ENCODE data around the gene PRIMA1.

PRIMA1 gene

DNA sequence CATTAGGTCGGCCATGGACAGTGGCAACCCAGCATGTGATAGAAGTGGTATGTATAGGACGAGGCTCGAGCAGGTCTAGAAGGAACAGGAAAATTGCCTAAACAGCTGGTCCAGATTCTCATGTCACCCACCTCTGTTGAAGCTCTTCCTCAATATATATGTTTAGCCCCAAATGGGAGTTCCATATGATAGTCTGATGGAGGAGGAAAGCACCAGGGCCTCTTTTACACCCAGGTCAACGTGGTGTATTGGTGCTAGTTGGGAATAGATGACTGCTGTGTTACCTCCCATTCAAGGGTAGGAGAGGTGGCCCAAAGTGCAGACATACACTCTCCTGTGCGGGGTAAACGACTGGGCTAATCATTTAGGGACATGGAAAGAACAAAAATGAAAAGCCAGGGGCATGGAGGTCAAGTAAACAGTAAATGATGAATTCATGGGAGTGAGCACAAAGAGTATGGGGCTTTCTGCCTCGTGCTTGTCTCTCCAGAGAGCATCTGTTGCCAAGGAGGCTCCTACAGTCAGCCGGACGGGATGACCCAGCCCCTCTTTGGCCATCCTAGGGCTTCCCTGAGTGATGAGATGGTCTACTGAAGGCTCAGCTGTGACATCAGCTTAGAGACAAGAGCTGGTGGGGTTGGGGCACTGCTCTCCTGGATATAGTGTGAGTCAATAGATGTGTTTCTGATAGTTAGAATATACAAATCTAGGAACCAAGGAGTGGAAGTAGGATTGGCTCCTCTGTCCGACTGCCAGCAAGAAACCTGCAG, 5.5 kb upstream of the PRIMA1 start:
- no peak for DNase-seq

DNA sequence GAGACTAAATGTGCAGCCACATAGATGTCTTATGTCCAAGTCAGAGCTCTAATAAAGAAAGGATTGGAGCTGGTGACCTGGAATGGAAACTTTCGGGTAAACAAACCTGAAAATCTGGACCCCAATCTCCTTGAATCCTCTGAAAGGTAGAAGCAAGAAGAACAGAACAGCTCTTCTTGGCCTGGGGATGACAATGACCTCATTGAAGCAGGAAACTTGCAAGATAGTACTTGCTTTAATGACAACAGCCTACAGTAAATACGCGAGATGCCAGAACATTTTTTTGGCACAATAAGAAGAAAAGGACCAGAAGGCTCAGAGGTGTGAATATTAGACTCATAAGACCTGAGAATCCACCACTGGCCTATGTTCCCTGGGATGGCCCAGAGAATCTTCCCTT, 4.1 kb upstream of the PRIMA1 start:
- no peak for DNase-seq

DNA sequence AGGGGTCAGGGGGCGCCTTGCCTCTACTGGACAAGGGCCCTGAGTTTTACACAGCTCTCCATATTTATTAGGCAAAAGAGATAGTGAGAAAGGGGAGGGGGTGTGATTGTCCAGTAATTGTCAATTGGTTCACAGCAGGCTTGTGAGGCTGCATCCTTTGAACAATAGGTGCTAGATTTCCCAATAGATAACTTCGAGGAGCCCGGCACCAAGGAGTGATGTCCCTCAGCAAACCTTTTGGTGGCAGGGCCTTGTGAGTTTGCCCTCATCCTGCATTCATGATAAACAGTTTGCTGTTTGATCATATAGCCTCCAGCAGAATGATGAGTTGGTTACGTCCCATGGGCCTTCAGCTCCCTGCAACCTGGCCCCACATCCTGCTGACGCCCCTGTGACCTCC, 2.7 kb upstream of the PRIMA1 start:
- DNase-seq = no peak

DNA sequence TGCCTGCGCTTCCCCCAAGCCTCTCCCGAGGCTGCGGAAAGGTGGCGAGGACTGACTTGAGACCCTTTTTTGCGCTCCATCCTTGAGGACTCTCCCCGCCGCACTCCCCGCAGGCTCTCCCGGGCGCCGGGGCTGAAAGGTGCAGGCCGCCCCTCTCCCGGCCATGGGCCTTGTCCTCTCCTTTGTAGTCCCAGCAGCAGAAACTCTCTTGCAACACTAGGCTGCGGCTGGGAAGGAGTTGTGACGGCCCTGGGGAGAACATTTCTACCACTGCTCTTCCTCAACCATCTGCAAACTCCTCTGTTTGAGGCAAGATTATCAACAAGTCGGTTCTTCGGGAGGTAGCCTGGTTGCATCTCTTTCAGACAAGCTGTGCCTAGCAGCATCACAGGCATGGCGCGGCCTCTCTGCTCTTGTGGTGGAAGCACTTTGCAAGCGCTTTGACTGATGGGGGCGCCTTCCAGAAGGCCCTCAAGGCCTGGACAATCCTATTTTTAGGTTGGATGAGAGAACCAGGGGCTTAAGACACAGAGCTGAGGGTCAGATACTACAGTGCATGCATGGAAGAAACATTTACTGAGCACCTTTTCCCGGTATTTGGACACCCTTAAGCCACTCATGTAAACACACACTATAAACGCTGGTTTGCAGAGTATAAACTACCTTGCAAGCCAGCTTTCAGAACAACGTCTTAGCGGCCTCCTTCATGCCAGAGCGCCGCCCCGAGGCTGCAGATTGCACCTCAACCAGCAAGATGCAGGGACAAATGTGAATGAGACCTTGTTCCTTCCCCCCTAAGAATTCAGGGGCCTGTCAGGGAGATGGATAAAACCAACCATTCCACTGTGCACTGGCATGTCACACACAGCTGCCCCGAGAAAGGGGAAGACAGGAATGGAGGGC, 1.2 kb upstream of the PRIMA1 start:
- no peak for DNase-seq

DNA sequence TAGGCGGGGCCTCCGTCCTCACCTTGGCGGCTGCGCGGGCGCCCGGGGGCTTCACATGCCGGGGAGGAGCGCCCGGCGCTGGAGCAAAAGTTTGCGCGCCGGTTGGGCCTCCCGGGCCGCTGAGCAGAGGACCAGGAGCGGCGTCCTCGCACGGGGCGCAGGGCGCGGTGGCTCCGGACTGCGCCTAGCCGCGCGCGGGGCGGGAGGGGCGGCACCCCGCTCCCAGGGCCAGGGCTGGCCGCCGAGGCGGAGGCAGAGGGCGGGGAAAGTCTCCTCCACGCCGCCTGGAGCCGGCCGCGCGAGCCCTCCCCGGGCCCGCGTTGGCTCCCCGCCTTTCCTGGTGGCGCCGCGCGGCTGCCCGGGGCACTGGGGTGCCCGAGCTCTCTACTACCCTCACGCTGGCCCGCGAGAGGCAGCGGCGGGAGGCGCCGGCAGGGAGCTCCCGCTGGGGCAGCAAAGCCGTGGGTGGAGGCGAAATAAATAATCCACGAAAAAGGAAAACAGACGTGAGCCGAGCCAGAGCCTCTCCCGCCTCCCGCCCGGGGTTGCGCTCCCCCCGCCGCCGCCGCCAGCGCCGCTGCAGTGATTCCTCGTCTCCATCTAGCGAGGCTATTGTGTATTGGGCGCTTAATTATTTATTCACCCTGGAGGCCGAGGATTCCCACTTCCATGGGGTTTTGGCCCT, 400 bp upstream of the PRIMA1 start:
- no peak for DNase-seq

DNA sequence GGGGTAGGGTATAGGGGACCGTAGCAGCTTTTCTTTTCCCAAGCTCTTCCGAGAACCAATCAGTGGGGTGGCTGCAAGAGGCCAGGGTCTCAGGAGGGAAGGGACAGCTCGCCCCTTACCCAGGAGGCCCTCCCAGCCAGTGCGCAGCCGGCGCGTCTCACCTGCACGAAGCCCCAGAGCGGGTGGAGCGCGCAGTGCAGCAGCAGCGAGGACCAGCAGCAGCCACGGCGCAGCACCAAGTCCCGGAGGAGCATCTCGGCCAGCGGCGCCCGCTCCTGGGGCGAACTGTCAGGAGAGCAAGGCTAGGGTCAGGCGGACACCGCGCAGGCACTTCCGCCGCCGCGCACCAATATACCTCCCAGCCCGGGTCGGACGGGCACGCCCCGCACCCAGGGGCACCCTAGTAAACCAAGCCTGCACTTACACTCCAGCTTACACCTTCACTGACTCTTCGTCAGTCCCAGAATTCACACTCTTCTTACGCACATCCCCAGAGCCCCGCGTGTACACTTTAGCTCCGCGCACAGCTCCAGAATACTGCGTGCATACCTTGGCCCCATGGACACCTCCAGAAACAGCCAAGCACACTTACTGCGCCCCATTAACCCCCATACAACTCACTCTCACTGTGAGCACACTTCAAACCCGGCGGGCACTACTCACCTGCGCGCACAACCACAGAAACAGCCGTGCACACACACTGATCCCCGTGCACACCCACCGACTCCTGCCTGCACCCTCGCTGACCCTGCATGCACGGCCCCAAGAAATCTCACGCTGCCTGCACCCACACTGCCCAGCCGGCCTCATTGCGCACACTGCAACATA, 606 bp downstream of the PRIMA1 start:
- DNase-seq = no peak

DNA sequence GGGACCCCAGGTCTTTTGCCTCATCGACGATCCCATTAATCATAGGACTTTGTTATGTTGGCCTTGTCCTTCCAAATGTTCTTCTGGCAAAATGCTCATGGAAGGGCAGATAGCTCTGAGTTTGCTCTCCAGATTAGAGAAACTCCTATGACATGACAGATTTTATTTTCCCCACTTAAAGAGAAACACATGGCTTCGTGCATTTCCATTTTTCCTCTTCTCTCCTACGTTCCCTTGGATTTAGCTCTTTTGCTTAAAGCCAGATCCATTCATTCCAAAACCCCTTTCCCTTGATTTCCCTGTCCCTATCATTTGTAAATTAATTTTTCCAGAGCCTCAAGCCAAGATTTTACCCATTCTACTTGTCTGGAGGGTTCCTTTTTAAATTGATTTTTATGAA, 2.9 kb downstream of the PRIMA1 start:
- DNase-seq = no peak

DNA sequence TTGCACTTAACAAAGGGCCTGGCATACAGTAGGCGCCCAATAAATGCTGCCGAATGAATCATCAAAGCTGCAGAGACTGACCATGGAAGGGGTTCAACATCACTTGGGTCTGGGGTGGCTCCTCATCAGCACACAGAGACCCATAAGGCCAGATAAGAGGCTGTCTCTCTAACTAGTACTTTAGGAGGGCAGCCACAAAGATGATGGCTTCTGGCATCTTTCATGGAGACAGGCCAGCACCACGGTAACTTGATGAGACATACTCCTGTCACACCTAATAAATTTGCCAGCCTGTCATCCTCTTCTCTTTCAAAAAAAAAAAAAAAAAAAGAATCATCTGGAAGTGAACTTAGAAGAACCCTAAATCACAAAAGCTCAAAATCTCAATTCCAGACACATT, 3.4 kb downstream of the PRIMA1 start:
- DNase-seq = no peak

DNA sequence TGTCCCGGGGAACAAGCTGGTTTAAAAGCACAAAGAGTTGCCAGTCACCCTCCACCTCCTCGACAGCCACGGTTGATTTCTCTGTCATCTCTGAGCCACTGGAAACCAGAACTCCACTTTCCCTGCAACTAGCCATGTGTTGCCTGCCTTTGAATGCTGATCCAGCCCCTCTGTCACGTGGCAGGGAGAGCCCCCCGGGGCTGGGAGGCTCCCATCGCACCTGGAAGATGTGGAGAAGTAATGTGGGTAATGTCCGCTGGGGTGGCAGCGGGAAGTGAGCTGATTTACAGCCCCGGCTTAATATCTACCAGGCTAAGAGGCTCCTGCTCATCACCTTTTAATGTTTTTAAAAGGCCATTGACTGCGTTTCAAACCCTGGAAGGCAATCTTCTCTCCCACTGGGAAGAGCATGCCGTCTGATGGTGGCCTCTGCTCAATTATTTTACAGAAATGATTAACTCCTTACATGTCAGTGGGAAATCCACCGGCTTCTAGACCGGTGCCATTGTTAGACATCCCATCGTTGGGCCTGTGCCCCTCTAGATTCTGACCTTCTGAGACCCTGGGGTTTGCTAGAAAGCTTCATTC, 7.4 kb downstream of the PRIMA1 start:
- DNase-seq = no peak

DNA sequence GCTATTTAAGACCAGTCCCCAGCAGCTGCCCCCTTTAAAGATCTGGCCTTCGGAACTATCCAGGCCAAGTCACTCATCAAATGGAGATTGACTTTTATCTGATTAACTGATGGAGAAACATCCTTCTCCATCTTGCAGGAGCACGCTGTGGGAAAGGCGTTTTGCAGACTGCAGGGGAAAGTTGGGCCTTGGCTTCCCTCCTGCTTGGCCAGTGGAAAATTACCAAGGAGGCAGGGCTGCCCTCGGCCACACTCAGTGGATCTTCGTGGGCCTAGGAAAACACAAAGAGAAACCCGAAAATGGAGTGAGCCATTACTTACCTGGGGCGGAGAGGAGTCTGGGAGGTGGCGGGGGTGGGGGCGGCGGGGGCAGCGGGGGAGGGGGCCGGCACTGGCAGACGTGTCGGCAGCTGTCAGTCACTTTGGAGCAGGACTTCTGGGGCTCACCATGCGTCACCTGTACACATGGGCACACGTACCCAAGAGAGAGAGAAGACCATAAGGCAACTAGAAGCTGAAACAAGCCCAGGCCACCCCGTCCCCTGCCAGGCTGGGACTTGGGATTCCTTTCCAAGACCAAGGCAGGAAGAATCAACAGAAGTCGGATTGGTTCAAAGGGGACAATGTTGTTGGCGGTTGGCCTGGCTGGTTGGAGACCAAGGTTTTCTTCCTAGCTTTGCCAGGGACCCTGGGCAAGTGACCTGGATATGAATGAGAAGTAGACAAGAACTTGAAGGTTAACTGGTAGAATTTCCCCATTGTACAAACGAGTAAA, 9.2 kb downstream of the PRIMA1 start:
- DNase-seq = no peak

DNA sequence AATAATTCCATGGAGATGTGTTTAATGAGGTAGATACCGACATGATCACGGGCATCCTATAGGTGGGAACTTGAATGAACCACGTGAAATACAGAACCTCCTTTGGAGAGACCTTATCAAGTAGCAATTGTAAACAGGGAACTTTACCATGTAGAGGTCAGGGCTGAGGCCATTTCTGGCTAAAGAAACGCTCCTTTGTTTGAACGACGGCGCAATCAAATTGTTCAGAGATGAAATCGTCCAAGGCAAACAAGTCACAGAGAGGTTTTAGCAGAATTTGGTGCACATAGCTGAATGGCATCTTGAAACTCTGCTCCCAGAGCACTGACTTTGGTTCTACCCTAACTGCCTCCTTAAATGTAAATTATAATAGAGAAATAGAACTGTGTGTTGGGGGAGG, 9.8 kb downstream of the PRIMA1 start:
- DNase-seq = no peak

DNA sequence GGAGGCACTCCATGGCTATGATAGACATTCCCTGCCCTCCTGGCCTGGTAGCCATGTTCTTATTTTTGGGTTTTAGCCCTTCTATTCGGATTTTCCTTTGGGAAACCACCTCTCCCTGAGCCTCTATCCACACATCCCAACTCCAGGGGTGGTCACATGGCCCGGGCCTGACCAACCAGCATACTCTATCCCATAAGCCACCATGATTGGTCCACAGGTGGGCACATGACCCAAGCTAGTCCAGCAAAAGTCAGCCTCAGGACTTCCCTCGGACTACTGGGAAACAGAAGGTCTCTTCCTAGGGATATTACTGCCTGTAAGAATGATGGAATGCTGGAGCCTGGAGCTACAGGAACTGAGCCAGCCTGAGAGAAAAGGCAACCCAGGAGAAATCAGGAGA, 12.5 kb downstream of the PRIMA1 start:
- no peak for DNase-seq

DNA sequence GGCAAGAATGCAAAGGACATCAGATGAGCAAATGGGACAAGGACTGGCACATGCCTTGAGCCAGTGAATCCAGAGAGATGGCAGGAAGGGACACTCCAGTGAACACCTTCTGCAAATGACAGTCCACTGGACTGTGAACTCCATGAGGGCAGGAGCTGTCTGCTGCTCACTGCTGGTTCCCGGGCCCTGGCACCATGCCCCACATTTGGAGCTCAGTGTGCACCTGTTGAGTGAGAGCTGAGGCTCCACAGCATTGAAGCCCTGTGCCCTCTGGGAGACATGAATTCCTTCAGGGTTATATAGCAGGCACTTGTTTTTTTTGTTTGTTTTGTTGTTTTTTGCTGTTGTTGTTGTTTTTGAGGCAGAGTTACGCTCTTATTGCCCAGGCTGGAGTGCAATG, 13.1 kb downstream of the PRIMA1 start:
- no peak for DNase-seq

DNA sequence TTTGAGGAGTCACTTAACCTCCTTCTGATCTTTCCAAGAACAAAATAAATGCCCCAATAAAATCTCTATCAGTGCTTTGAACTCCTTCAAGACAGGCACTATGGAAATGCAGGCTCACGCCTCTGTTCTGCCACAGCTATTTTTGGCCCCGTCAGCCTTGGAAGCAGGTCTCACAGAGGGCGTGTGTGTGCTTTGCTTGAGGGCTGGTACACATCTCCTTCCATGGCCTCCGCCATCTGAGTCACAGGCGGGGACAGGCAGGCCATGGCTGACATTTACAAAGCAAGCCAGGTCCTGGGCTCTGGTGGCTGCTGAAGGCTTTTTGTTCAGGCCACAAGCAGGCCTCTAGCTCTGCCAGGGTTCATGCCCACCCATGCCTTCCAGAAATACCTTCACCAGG, 16.0 kb downstream of the PRIMA1 start:
- DNase-seq = no peak

DNA sequence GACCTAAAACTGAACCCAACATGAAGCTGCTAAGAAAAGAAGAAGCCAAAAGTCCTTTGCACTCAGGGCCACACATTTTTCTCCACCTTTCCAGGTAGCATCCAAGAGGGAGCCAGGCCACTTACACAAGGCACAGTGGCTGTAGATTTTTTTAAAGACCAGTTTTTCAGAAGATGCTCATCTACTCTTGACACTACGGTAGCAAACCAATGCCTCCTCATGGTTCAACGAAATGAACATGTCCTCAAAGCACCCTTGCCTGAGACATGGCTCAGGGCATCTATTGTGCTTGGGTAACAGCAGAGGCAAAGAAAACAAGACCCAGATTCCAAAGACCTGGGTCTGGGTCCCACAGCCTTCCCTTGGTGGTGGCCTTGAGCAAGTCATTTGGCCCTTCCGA, 22.3 kb downstream of the PRIMA1 start:
- no peak for DNase-seq

DNA sequence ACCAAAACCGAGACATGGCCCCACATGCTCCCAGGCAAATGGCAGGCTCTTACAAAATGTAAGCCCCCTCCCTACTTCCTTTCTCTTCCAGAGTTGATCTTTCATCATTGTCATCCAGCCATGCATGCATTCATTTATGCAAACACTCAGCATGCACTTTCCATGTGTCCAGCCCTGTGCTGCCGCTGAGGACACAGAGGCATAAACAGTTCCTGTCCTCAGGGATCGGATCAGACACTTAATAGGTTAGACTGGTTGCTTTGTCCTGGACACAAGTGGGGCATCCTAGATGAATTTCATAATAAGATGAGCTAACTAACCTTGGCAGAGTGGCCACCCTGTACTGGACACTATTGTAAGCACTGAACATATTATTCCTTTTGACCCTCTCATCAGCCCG, 23.1 kb downstream of the PRIMA1 start:
- DNase-seq = no peak

DNA sequence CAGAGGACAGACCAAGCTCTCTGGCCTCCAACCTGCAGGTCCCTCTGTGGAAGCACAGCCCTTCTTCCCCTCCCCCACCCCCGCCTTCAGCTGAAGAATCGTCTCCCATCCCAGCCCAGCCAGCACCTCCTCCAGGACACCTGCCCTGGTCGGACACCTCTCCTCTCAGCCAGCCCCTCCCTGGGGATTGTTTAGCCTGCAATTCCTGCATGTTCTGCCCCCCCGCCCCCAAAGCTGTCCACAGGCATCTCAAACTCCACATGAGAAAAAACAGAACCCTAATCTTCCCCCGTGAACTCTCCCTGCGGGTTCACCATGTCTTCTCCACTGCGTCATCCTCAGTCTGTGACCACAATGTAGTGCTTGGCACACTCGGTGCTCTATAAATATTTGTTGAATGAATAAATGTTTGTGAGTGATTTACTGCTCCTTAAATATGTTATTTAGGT, 24.1 kb downstream of the PRIMA1 start:
- DNase-seq = no peak

DNA sequence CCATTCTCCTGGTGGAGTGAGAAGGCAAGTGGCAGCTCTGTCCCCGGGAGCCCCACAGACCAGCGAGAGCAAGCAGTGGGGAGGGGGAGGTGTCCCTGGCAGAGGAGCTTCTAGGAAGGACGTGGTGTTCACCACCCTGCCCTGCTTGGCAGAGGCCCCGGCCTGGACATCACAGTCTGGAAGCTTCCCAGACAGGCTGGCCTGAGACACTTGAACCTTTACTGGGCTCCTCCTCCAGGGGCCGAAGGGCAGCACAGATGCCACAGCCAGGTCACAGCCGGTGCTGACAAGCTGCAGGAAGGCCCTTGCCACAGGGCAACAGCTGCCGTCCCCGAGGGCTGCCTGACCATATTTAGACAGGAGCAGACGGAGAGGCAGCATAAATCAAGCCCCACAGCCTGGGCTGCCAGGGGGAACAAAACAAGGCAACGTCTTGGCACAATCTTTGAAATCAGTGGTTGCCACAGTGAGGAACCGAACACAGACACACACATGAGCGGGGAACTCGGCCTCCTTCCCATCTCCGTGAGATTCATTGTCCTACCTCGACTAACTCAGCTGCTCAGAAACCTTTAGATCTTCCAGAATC, 28.5 kb downstream of the PRIMA1 start:
- no peak for DNase-seq

DNA sequence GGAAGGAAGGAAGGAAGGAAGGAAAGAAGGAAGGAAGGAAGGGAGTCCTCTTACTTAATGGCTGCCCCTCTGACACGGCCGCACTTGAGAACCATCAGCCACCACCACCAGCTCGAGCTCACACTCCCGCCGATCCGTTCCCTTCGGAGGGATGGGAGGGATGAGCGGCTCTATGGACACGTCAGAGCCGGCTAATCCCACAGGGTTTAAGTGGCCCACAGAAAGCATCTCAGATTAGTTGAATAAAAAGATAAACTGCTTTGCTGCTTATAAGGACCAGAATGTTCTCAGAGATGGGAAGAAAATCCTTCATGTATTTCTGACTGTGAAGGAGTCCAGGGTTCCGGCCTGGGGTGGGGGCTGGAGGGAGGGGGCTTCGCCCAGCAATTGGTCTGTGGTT, 31.1 kb downstream of the PRIMA1 start:
- DNase-seq = no peak

DNA sequence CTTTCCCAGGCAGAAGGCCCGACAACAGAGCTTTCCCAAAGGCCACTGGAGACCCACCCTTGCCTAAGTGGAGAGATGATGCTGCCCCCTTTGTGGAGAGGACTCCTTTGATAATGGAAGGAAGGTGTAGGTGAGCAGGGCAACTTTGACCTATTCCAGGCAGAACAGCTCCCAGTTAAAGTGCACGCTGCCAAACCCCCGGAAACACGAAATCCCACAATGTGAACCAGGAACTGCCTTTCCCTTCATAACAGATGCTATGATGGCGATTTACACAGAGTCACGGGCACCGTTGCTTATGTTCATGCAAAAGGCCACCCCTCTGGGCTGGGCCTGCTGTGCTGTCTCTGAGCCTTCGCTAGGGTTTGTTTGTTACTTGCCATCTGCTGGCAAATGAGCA, 34.6 kb downstream of the PRIMA1 start:
- no peak for DNase-seq

DNA sequence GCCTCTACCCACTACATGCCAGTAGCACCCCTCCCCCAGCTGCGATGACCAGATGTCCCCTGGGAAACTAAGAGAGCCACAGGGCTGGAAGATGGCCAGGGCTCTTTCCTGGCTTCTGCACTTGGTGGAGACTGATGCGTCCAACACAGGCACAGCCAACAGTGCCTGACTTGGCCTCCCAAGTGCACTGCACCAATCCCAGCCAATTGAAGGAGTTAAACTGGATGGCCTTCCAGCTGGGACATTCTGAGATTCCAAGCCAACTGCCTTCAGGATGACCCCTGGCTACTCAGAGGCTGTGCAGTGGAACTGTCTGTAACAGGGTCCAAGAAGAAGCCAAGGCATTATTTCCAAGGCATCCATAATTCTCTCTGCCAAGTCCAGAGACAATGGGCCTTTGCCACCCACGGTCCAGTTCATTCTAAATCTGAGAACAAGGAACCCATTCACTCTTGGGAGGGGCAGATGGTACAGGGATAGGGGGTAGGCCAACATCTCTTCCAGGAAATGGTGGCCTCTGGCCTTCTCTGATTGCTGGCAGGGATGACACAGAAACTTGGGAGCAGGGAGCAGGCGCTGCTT, 35.2 kb downstream of the PRIMA1 start:
- no peak for DNase-seq

Data from NCI-H2081 treated with DMSO at 0.1 percent for 48 hours (cell line).